K562 (cell line): ENCODE results near the gene THBS2. TPM values are rescaled to one million over a fixed set of nuclear protein-coding genes. Genes with fewer than 3 reads are reported as not detected.

ENCODE experiments used
- ATAC-seq: fragments of 200-7000 bp; cut with Tn5 transposase; 3 replicates; pipeline ENCODE4 v1.9.1; 2020; ENCODE audit warnings: moderate library complexity
- BruUV-seq: library from RNA; stranded (reverse); fragments of 400-500 nt; replicated peaks from 2 replicates; lab custom pipeline; 2021; lab: Mats Ljungman, UMichigan
- CTCF ChIA-PET: fragments of 300-600 bp; formaldehyde crosslinking; extraction: SDS; loops from one replicate; lab custom pipeline; 2021; ENCODE audit warnings: low intra/inter-chr PET ratio; lab: Yijun Ruan, JAX
- POLR2A ChIA-PET: fragments of 300-600, 350-650 bp; sonication (Branson Sonifier 250); formaldehyde crosslinking; extraction: SDS; loops from one replicate; lab custom pipeline; 2021; ENCODE audit warnings: antibody characterized with exemption, inconsistent platforms; lab: Yijun Ruan, JAX
- DNase-seq, 4 experiments: peaks; one replicate each; pipeline versions ENCODE4 v3.0.0 to v3.0.0-alpha.2; 2011 to 2018; ENCODE audit warnings: low spot score in 3 of 4, mixed read lengths in 3 of 4; ENCODE audit errors: extremely low read depth in 1 of 4
- FAIRE-seq: peaks from 2 replicates; lab custom pipeline; 2011; peaks lifted over from hg19 to GRCh38; lab: Jason Lieb, UNC
- H2AFZ ChIP-seq: 2 replicates; pipeline ENCODE4 v1.6.0; 2011; ENCODE audit warnings: low read depth, low read length, control low read depth, inconsistent platforms
- H3K27ac ChIP-seq: fragments of 200-600 bp; 3 replicates; pipeline ENCODE4 v1.8.0; 2011; ENCODE audit warnings: low read depth, mild to moderate bottlenecking, control low read depth, inconsistent platforms, low read length, moderate library complexity, mixed read lengths; ENCODE audit errors: extremely low read depth
- H3K27me3 ChIP-seq, 2 experiments: fragments of 300-600 bp in 1 of 2; 2 replicates in 1 of 2; 3 replicates in 1 of 2; pipeline versions ENCODE4 v1.6.0 to v1.8.0; 2011; ENCODE audit warnings: inconsistent platforms in 2 of 2, low read length in 2 of 2, mild to moderate bottlenecking in 1 of 2, mixed read lengths in 1 of 2, moderate library complexity in 1 of 2; ENCODE audit not compliant: control insufficient read depth in 2 of 2, insufficient read depth in 2 of 2
- H3K36me3 ChIP-seq: fragments of 300-600 bp; 3 replicates; pipeline ENCODE4 v1.8.0; 2011; ENCODE audit warnings: mild to moderate bottlenecking, low read length, inconsistent platforms; ENCODE audit not compliant: control insufficient read depth, insufficient read depth
- H3K4me1 ChIP-seq, 2 experiments: fragments of 200-600 bp in 1 of 2; replicated peaks in 1 of 2; 2 replicates in 1 of 2; 3 replicates in 1 of 2; pipeline versions ENCODE4 v1.5.1 to v1.8.0; 2011; ENCODE audit warnings: inconsistent platforms in 2 of 2, low read length in 2 of 2, mild to moderate bottlenecking in 1 of 2, mixed read lengths in 1 of 2, moderate library complexity in 1 of 2; ENCODE audit not compliant: control insufficient read depth in 2 of 2, insufficient read depth in 2 of 2
- H3K4me2 ChIP-seq: 2 replicates; pipeline ENCODE4 v1.6.1; 2011; ENCODE audit warnings: low read length, control low read depth, inconsistent platforms, mixed read lengths; ENCODE audit not compliant: insufficient read depth
- H3K4me3 ChIP-seq: fragments of 200-600 bp; sonication (generic), shearing (Covaris generic); 2 replicates; pipeline ENCODE4 v1.5.1; 2016; ENCODE audit warnings: control low read depth, inconsistent platforms
- H3K79me2 ChIP-seq: fragments of 200-600 bp; 3 replicates; pipeline ENCODE4 v1.8.0; 2011; ENCODE audit warnings: low read length, inconsistent platforms; ENCODE audit not compliant: control insufficient read depth, insufficient read depth
- H3K9ac ChIP-seq, 2 experiments: 2 replicates each; pipeline versions ENCODE4 v1.6.0 to v1.6.1; 2011; ENCODE audit warnings: low read depth in 2 of 2, low read length in 2 of 2, control low read depth in 1 of 2, inconsistent platforms in 1 of 2, mild to moderate bottlenecking in 1 of 2, mixed read lengths in 1 of 2; ENCODE audit not compliant: insufficient read depth in 1 of 2
- H3K9me1 ChIP-seq: one replicate; pipeline ENCODE4 v1.6.0; 2011; ENCODE audit warnings: inconsistent platforms, mild to moderate bottlenecking, low read length, moderate library complexity; ENCODE audit not compliant: control insufficient read depth, insufficient read depth
- H3K9me3 ChIP-seq: replicated peaks from 2 replicates; pipeline ENCODE4 v1.5.1; 2011; ENCODE audit warnings: low read depth, low read length, inconsistent platforms; ENCODE audit not compliant: control insufficient read depth, insufficient read depth
- H4K20me1 ChIP-seq: replicated peaks from 2 replicates; pipeline ENCODE4 v1.6.1; 2011; ENCODE audit warnings: low read length, inconsistent platforms, mixed read lengths; ENCODE audit not compliant: control insufficient read depth, insufficient read depth
- CBFA2T2 ChIP-seq: fragments of 450-650 bp; conservative IDR thresholded peaks from 2 replicates; pipeline ENCODE4 v1.6.1; 2017; ENCODE audit warnings: mild to moderate bottlenecking
- CEBPZ ChIP-seq: fragments of 150-350 bp; IDR thresholded peaks from 2 replicates; pipeline ENCODE4 v1.6.1; 2014; ENCODE audit warnings: low read depth, mild to moderate bottlenecking, low read length, borderline replicate concordance
- GABPA ChIP-seq: fragments of 200-800 bp; sonication (Bioruptor generic); conservative IDR thresholded peaks from 2 replicates; pipeline ENCODE4 v1.6.1; 2016; ENCODE audit warnings: low read depth, missing genetic modification characterization, missing compliant biosample characterization
- HDAC6 ChIP-seq: IDR thresholded peaks from 2 replicates; pipeline ENCODE4 v1.6.1; 2012; ENCODE audit warnings: low read depth, mild to moderate bottlenecking, control low read depth, inconsistent platforms, low read length, moderate library complexity
- IRF2 ChIP-seq: sonication (generic); formaldehyde crosslinking; IDR thresholded peaks from 2 replicates; pipeline ENCODE4 v1.8.1; 2022; ENCODE audit warnings: mild to moderate bottlenecking, missing genetic modification reagents
- PCBP2 ChIP-seq: fragments of 200-400 bp; formaldehyde crosslinking; IDR thresholded peaks from 2 replicates; pipeline ENCODE4 v1.6.1; 2018; ENCODE audit warnings: low read length, low read depth, mild to moderate bottlenecking, moderate library complexity; ENCODE audit not compliant: poor library complexity, severe bottlenecking
- RBM25 ChIP-seq: fragments of 200-400 bp; formaldehyde crosslinking; IDR thresholded peaks from 2 replicates; pipeline ENCODE4 v1.6.1; 2018; ENCODE audit warnings: low read length, low read depth, moderate library complexity; ENCODE audit not compliant: severe bottlenecking
- SMAD2 ChIP-seq: fragments of 150-350 bp; IDR thresholded peaks from 2 replicates; pipeline ENCODE4 v1.6.1; 2014; ENCODE audit warnings: low read depth, mild to moderate bottlenecking, low read length
- SMAD3 ChIP-seq: fragments of 450-650 bp; formaldehyde crosslinking; conservative IDR thresholded peaks from 2 replicates; pipeline ENCODE4 v1.4.0; 2020; ENCODE audit warnings: mild to moderate bottlenecking
- ZBTB33 ChIP-seq: sonication (generic); formaldehyde crosslinking; IDR thresholded peaks from 2 replicates; pipeline ENCODE4 v1.8.1; 2023; ENCODE audit warnings: mild to moderate bottlenecking, missing genetic modification reagents
- ZNF24 ChIP-seq: fragments of 450-650 bp; IDR thresholded peaks from 2 replicates; pipeline ENCODE4 v1.6.1; 2016
- ZNF395 ChIP-seq: fragments of 200-800 bp; sonication (Bioruptor generic); IDR thresholded peaks from 2 replicates; pipeline ENCODE4 v1.6.1; 2017; ENCODE audit warnings: missing genetic modification characterization, missing compliant biosample characterization
- ZNF764 ChIP-seq: fragments of 250-450 bp; sonication (Bioruptor Pico); IDR thresholded peaks from 2 replicates; pipeline ENCODE4 v1.4.0; 2020; ENCODE audit warnings: low read depth, mild to moderate bottlenecking, moderate library complexity
- WGBS: fragments of 100-300 bp; shearing (Covaris generic); methylation state at CpG from one replicate; pipeline ENCODE4 v1.1.6; 2016; ENCODE audit warnings: low coverage, mixed read lengths; ENCODE audit not compliant: insufficient coverage; ENCODE audit errors: missing lambda C conversion rate; 5-methylcytosine and 5-hydroxymethylcytosine counted together
- in situ Hi-C: fragments of 300-500 bp; cut with MboI; formaldehyde crosslinking; loops from 4 replicates; pipeline ENCODE4 v1.15.0; 2018; ENCODE audit warnings: inconsistent platforms, mixed read lengths
- intact Hi-C: fragments of 100-400 bp; cut with micrococcal nuclease; formaldehyde crosslinking; loops from 2 replicates; pipeline ENCODE4 v1.14.2; 2022
- polyA plus RNA-seq, 8 experiments: library from polyadenylated mRNA; depleted of rRNA in 4 of 8; stranded (reverse) in 5 of 8; unstranded in 3 of 8; fragments of >200 nt; fragmentation: Nextera tagmentation in 2 of 8; fragmentation: Illumina TruSeq in 1 of 8; extraction: Ambion mirVana in 2 of 8; extraction: Trizol in 1 of 8; gene quantifications; 2 replicates each; pipeline versions ENCODE4 v1.2.1 to v1.2.3, GENCODE V29; 2011 to 2014; ENCODE audit warnings: inconsistent platforms in 1 of 8, missing spikeins in 1 of 8
- total RNA-seq, 7 experiments: library from RNA; depleted of rRNA in 6 of 7; stranded (reverse); fragments of >200 nt in 6 of 7; fragmentation: Illumina TruSeq in 2 of 7; extraction: Trizol in 2 of 7; gene quantifications; 2 replicates each; pipeline versions ENCODE4 v1.2.1 to v1.2.3, GENCODE V29; 2011 to 2021; ENCODE audit warnings: low replicate concordance in 1 of 7

The THBS2 gene
- total and polyA plus RNA-seq, 9 of the 15 experiments (the other 6 are each of a cell fraction or from before 2014, with no cell fraction given) = 0.03 to 0.11 (median 0.03) TPM; not detected in 6

GRCh38 chr6:169285165-169285564 is 31.5 kb upstream of the THBS2 start:
- Histone ChIP-seq H2AFZ (no peak overlapping the region), H3K27ac (no peak overlapping the region), H3K4me3 (no peak overlapping the region), H3K4me2 (no peak overlapping the region), H3K9me1 (no peaks in the 10 kb centered on the region), H3K9ac (no peak overlapping the region), H3K27me3 (peaks cover 5 to 43% of the 10 kb centered on the region in 2 experiments; a peak in 3 of 5 replicates), H3K36me3 (no peaks in the 10 kb centered on the region), H3K4me1 (no peaks in the 10 kb centered on the region), H3K79me2 (no peaks in the 10 kb centered on the region), H4K20me1 (no peaks in the 10 kb centered on the region), H3K9me3 (no peaks in the 10 kb centered on the region)
- WGBS = 0% methylated on average over 3 of the region's 3 CpGs
- no peak for FAIRE-seq
- no TSS peak for BruUV-seq
- CTCF ChIA-PET = no interaction called here
- no peak for DNase-seq
- ATAC-seq = no peak
- POLR2A ChIA-PET = no interaction called here
- in situ Hi-C loops = no loop called here
- TF ChIP-seq PCBP2 (no peak), IRF2 (no peak), SMAD2 (no peak), HDAC6 (no peak), CEBPZ (no peak), GABPA (no peak), SMAD3 (no peak), ZNF764 (CRISPR knock-in tag) (no peak), ZBTB33 (CRISPR knock-in tag) (no peak), ZNF24 (no peak), ZNF395 (CRISPR knock-in tag) (no peak), RBM25 (no peak), CBFA2T2 (no peak)
- intact Hi-C loops = no loop called here
